GM20431 (cell line): ENCODE data around the gene RARRES2.

ENCODE experiments used
- in situ Hi-C: fragments of 300-500 bp; cut with MseI, MboI; formaldehyde crosslinking; loops from one replicate; pipeline ENCODE4 v1.15.0; 2020; ENCODE audit warnings: low sequenced_read_pairs; ENCODE audit not compliant: unreplicated experiment

RARRES2 gene

DNA sequence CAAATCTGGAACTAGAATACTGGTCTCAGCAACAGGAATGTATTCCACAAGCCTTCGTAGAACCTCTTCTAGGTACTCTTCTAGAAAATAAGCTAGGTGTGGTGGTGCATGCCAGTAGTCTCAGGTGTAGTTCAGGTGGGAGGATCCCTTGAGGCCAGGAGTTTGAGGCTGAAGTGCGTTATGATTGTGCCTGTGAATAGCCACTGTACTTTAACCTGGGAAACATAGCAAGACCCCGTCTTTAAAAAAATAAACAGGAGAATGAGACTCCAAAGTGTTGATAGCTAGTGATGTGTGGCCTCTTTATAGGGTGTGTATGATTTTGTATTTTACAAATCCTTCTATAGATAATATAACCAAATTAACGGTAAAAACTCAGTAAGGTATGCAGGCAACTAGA is 36.2 kb upstream of the RARRES2 start:
- in situ Hi-C loops: no loop called here

DNA sequence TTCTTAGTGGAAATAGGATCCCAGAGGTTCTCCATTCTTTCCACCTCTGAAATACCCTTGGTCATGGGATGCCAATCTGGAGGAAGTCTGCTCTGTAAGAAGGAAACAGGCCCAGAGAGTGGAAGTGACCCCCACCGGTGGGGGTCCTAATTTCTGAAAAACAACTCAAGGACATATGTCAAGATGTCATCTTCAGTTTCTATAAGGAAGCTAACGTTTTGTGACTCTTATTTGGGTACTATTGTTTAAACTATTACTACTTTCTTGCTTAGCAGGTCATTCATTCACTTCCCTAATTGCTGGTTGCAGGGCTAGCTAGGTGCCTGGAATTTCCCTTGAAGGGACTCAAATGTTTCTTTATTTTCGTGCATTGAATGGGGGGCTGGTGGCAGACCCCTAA is 35.8 kb upstream of the RARRES2 start:
- in situ Hi-C loops: no loop called here

DNA sequence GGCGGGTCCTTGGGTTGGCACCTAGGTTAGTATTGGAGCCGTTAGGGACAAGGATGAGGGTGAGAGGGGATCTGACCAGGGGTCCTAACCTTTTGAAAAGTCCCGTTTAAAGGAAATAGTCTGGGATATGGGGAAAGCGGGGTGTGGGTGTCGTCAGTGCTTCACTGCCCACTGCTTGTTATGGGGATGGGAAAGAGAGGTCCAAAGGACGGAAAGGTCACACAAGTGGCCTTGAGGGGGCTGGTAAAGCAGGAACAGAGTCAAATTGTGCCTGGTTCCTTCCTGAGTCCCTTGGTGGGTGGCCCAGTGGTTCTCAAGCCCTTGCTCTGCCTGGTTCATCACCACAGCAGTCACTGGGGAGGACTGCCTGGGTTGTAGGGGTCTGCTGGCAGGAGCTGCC is 35.1 kb upstream of the RARRES2 start:
- in situ Hi-C loops: no loop called here

DNA sequence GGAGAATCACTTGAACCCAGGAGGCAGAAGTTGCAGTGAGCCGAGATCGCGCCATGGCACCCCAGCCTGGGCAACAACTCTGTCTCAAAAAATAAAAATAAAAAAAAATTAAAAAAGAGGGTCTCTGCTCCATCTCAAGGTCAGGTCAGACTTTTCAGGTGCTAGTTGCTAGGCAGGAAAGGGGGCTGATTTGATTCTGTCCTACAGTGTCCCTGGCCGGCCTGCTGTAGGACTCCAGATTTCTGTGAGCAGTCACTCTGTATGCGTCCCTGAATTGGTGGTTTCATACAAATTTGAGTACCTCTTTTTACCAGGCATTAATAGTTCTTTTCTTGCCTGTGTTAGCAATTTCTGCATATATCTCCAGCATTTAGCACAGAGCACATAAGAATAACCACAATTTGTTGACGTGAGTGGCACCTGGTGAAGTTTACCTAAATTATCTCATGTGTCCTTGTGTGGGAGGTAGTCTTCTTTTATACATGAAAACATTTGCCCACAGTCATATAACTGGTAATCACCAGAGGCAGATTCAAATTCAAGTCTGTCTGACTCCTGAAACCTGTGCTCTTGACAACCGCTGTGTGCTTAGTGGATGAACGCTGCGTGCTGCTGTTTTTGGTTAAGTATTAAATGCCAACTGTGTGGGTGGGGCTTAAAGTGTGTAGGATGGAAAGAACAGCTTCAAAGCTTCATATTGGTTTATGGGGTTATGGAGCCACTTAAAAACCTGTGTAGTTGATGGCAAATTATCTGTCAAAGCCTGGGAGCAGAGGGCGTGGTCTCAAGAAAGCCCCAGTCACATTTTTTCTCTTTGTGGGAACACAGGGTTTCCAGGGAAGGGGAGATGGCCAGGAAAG is 34.5 kb upstream of the RARRES2 start:
- in situ Hi-C loops: no loop called here

DNA sequence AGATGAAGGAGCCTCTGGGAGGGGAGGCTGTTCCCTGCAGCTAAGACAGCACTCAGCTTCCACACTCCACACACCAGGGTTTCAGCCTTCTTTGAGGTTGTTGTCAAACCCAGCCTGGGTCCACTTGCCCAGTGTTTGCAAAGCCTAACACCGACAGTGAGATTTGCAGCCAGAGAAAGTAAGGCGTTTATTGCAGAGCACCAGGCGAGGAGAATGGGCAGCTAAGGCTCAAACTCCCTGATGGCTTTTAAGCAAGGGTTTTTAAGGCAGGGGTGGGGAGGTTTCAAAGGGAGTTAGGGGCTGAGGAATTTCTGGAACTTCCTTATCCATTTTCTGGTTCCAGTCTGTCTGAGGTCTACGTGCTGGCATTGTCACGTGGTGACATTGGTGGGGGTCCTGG is 33.0 kb upstream of the RARRES2 start:
- in situ Hi-C loops: no loop called here

DNA sequence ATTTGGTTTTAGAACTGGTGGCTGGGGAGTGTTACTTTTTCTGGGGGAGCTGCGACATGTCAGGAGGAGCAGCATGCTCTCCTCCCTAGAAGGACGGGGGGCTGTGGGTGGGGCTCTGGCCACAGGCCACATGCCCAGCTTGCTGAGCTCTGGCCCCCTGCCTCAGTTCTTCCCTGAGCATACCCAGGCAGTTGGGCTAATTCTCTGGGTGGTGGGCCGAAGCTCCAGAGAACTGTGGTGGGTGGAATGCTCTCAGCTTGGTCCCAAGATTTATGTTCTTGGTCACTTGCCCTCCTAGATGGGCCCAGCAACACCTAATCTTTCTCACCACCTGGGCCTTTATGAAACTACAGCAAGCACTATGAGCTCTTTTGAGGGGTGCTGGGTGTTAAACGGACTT is 32.6 kb upstream of the RARRES2 start:
- in situ Hi-C loops: no loop called here

DNA sequence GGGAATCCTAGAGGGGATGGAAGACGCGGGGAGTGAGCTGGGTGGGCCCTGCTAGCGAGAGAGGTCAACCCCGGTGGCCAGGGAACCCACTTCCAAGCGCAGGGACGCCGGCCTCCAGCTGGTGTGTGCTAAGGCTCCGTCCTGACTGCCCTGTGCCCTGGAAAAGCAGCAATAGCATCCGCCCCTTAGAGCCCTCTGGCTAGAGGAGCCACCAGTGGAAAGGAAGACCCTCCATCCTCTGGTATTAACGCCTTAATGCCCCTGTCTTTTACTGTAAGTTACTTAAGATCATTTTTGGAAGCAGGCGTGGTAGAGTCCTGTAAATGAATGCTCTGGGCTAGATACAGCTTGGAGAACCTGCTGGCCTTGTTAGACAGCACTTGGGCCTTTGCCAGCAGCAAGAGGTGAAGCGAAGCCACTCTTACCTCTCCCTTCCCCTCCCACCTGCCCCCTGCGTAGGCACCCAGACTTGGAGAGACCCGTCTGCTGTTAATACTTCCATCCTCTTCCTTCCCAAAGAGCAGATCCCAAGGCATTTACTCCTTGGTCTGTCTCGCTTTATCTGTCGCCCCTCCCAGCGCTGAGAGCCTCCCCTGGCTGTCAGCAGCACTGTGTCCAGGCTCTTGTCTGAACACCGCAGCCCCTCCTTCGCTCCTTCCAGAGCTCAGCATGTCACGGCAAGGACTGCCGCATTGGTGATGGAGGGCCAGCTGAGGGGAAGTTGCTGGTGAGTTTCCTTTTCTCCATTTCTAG is 31.8 kb upstream of the RARRES2 start:
- in situ Hi-C loops: no loop called here

DNA sequence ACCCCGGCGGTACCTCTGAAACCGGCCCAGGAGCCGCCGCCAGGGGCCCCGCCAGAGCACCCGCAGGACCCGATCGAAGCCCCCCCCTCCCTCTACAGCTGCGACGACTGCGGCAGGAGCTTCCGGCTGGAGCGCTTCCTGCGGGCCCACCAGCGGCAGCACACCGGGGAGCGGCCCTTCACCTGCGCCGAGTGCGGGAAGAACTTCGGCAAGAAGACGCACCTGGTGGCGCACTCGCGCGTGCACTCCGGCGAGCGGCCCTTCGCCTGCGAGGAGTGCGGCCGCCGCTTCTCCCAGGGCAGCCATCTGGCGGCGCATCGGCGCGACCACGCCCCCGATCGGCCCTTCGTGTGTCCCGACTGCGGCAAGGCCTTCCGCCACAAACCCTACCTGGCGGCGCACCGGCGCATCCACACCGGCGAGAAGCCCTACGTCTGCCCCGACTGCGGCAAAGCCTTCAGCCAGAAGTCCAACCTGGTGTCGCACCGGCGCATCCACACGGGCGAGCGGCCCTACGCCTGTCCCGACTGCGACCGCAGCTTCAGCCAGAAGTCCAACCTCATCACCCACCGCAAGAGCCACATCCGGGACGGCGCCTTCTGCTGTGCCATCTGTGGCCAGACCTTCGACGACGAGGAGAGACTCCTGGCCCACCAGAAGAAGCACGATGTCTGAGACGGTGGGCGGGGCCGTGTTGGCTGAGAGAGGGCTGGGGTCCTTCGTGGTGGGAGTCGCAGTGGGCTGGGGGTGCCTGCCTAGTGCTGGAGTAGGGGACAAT is 31.0 kb upstream of the RARRES2 start:
- in situ Hi-C loops: no loop called here

DNA sequence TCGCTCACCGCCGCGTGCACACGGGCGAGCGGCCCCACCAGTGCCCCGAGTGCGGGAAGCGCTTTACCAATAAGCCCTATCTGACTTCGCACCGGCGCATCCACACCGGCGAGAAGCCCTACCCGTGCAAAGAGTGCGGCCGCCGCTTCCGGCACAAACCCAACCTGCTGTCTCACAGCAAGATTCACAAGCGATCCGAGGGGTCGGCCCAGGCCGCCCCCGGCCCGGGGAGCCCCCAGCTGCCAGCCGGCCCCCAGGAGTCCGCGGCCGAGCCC is 30.5 kb upstream of the RARRES2 start:
- in situ Hi-C loops: no loop called here

DNA sequence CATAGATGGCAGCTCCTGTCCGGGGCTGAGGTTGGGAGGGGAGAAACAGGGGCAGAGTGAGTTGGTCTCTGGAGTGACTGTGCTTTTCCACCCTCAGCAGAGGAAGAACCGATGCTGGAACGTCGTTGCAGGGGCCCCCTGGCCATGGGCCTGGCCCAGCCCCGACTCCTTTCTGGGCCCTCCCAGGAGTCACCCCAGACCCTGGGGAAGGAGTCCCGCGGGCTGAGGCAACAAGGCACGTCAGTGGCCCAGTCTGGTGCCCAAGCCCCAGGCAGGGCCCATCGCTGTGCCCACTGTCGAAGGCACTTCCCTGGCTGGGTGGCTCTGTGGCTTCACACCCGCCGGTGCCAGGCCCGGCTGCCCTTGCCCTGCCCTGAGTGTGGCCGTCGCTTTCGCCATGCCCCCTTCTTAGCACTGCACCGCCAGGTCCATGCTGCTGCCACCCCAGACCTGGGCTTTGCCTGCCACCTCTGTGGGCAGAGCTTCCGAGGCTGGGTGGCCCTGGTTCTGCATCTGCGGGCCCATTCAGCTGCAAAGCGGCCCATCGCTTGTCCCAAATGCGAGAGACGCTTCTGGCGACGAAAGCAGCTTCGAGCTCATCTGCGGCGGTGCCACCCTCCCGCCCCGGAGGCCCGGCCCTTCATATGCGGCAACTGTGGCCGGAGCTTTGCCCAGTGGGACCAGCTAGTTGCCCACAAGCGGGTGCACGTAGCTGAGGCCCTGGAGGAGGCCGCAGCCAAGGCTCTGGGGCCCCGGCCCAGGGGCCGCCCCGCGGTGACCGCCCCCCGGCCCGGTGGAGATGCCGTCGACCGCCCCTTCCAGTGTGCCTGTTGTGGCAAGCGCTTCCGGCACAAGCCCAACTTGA is 29.9 kb upstream of the RARRES2 start:
- in situ Hi-C loops: no loop called here

DNA sequence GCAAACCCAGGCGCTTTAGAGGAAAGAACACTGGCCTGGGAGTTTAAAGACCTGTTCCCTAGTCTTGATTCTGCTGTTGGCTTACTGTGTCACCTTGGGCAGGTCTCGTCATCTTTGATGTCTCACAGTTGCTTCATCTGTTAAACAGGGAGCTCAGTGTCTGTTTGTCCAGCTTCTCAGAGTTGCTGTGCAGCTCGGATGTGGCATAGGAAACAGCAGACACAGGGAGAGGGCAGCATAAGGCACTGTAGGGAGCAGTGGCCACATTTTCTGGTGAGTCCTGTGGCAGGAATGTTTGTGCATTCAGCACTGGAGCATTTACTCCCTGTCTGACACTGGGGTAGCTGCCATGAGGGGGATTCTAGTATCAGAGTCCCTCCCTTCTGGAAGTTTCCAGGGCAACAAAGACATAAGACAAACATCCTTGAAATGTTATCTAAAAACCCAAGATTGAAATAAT is 29.2 kb upstream of the RARRES2 start:
- in situ Hi-C loops: no loop called here

DNA sequence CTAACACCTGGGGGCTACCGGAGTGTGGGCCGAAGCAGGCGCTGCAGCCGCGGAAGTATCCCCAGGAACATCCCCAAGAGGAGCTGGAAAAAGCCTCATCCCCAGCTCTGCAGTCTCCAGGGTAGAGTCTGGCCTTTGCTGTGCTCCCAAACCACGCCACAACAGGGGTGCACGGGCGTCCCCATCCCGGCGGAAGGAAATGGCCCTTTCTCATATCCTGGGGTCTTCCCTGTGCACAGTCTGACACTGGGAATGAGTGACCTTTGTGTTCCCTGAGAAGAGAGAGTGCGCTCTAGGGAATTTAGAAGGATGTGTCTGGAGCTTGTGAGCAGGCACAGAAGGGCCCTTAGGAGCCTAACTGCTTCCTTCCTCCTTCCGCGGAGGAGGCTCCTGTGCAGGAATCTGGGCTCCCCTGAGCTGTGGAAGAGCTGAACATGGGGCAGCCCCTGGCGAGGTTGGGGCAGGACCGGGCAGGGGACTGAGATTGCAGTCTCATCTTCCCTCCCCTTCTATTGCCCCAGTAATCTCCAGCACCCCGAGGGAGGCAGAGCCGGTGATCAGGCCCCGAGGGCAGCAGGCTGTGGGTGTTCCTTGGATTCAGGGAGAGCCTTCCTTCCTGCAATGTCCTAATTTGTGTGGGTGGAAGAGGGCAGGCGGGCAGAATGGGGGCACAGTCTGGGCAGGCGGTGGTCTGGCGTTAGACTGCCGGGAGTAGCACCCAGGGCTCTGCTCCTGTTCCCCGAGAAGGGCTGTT is 28.5 kb upstream of the RARRES2 start:
- in situ Hi-C loops: no loop called here

DNA sequence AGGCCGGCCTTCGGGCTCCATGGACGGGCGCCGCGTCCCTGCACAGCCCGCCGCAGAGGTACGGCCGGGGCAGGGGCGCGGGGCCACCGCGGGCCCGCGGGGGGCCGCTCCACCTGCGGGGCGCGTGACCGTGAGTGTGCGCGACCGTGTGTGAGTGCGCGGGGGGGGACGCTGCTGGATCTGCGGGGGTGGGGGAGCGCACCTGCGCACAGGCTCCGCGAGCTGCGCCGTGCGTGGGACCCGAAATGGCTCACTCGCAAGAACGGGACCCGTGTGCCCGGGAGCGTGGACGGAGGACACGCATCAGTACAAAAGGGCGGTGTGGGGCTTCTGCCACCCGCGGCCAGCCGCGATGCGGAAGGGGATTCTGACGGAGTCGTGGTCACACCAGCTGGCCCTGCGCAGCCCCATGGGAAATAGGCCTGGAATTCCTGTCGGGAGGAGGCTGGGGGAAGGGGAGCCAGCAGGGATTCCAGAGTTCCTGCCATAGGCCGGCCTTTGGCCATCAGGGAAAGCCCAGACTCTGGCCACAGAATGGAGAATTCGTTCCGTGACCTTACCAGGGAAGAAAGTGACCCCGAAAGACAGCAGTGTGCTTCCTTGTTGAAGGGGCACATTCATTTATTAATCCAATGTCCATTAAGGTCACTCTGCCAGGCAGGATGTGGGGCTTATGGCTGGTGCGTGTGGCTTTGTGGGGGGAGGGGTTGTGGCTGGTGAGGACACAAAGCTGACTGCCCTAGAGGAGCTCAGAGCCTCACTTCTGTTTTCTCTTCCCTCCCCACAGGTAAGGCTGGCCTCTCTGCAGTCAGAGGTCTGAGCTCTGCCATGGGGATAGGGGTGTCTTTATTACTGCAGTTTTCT is 27.7 kb upstream of the RARRES2 start:
- in situ Hi-C loops: no loop called here

DNA sequence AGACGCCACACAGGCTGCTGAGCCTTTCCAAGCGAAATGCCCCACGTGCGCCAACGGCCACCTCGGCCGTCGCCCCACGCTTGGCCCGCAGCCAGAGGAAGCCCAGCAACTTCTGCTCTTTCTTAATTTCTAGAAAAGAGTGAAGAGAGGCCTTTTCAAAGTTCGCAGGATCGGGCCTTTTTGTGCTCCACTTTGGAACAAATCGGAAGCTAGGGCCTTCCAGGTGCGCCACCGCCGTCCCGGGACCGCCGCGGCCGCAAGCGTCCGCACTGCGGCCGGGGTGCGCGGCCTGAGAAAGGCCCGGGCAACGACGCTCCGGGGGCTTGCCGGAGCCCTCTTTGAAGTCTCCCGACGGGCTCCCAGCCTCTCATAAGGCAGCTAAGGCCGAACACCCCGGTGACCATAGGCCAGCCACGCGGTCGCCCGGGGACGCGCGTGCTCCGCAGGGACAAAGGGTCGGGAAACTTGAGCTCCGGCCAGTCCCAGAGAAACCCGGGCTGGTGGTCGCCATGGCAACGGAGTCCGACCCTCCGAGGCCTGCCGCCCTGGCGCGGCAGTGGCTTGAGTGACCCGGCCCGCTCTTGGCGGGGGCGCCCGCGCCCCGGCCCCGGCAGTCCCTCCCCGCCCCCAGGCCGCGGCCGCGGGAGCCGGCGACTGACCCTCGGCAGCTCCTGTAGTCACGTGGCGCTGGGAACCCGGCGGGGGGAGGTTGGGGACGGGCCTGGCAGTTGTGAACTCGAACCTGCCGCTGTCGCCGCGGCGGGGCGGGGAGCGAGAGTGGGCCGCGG is 26.9 kb upstream of the RARRES2 start, which contains the start of gene REPIN1:
Gene REPIN1 (plus strand): TSS at position 727 of the 788 bp plus-strand sequence. CDS start 890 bp downstream, outside the sequence.
- in situ Hi-C loops: no loop called here

DNA sequence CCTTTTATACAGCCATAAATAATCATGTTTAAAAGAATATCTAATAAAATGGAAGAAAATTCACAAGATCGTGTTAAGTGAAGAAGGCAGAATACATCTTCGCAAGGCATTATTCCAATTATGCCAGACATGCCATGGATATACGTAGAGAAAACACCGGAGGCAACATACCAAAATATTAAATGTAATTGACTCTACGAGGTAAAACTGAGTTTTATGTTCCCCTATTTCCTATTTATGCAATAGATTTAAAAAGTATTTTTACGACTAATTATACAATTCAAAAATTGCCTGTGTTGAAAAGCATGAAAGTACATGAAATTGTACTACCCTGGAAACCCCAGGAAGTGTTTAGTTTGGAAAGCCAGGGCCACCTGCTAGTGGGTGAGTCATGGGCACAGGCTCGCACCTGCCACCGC is 26.3 kb upstream of the RARRES2 start:
- in situ Hi-C loops: no loop called here

DNA sequence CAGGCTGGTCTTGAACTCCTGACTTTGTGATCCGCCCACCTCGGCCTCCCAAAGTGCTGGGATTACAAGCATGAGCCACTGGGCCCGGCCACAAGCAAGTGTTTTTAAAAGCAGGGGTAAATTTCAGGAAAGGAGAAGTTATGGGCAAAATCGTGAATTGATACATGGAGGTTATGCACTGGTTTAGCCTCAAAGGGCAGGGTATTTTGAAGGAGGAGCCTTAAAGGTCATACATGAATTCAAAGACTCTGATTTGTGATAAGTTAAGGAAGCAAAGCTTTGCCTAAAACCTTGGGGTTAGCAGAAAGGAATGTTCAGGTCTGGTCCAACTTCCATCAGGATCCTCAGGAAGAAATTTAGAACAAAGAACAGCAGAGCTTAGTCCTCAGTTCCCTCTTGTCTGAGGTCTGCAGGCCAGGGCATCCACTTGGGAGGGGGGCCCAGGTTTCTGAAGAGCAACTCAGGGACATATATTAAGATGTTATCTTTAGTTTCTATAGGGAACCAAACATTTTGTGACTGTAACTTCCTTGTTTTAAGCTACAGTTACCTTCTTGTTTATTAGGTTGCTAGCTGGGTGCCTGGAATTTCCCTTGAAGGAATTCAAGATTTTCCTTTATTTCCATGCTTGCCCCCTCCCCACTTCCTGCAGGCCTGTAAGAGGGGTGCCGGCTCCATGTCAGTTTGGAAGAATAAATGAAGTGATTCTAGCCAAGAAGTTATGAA is 24.4 kb upstream of the RARRES2 start:
- in situ Hi-C loops: no loop called here

DNA sequence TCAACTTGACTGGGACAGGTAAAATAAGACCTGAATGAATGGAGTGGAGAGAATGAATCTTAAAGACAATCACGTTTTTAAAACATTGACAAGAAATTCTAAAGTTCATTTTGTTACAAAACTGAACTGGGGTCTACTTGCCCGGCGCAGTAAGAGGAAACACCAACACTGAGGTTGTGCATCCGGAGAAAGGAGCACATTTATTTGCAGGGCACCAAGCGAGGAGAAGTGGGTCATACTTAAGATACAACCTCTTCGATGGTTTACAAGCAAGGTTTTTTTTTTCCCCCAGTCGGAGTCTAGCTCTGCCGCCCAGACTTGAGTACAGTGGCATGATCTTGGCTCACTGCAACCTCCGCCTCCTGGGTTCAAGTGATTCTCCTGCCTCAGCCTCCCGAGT is 23.8 kb upstream of the RARRES2 start:
- in situ Hi-C loops: no loop called here
